GM21515 (cell line): Measurements from ENCODE around the gene RIPPLY3.

Source experiments
- ATAC-seq: cut with Tn5 transposase; IDR thresholded peaks from one replicate; pipeline ENCODE4 v1.9.1; 2021; ENCODE audit not compliant: unreplicated experiment

The RIPPLY3 gene

GRCh38 chr21:37055271-37055855 is 48.9 kb downstream of the RIPPLY3 start:
- ATAC-seq: no peak

DNA sequence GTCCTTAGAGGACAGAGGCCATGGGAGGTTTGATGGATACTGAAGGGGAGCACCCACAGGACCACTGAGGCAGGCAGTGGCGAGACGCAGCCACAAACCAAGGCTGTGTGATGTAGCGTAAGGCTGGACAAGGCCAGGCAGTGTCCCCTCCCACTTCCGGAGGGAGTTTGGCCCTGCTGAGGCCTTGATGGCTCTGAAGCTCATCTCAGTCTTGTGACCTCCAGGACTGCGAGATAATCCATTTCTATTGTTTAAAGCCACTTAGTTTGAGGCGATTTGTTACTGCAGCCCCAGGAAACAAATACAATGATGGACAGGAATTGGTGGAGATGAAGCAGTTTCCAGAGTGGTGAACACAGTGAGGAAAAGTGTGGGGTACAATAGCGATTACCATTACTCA is 51.1 kb downstream of the RIPPLY3 start:
- no peak for ATAC-seq

GRCh38 chr21:37058261-37058660 is 51.8 kb downstream of the RIPPLY3 start:
- no peak for ATAC-seq

GRCh38 chr21:37059181-37059580 is 52.7 kb downstream of the RIPPLY3 start:
- ATAC-seq: no peak

- ATAC-seq: no peak
Observed at GRCh38 chr21:37060296-37060695, 53.8 kb downstream of the RIPPLY3 start.

- ATAC-seq: no peak
Observed at GRCh38 chr21:37061926-37062592, 55.6 kb downstream of the RIPPLY3 start.

DNA sequence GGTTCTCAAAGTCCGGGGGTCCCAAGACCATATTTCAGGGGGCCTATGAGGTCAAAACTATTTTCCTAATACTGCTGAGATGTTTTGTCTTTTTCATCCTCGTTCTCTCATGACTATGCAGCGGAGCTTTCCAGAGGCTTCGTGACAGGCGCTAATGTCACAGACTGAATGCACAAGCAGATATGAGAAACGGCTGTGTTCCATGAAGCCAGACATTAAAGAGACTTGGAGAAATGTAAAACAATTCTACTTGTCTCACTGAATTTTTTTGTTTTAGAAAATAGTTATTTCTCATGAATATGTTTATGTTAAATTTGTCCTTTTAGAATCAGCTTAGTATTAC is 56.1 kb downstream of the RIPPLY3 start:
- no peak for ATAC-seq

- no peak for ATAC-seq
Observed at GRCh38 chr21:37063433-37063832, 56.9 kb downstream of the RIPPLY3 start.

GRCh38 chr21:37064841-37065240 is 58.3 kb downstream of the RIPPLY3 start:
- ATAC-seq: no peak

DNA sequence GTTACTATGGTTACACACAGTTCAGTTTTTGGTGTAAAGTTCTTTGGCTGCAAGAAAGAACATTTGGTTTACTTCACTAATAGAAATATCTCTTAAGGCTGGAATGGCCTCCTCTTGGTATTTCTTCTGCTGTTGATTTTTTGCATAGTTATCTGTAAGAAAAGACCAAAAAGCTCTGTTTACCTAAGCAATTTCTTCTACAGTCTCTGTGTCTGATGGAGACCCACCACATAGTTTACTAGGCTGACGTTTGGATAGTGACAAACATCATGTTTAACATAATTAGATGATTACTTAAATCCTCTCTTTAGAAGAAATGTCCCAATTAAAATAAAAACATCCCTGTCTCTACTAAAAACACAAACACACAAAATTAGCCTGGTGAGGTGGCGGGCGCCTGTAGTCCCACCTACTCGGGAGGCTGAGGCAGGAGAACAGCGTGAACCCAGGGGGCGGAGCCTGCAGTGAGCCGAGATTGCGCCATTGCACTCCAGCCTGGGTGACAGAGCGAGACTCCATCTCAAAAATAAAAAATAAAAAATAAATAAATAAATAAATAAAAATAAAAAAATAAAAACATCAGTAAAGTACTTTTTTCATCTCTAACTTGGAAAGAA is 59.2 kb downstream of the RIPPLY3 start:
- ATAC-seq: no peak
